ENCODE measurements around the gene TMEM45A.
"Not testable (repeated sequence)": the region's sequence is repeated elsewhere in the genome, so short reads cannot be mapped to it uniquely, and the experiment has no call there.

The TMEM45A gene

GRCh38 chr3:100577382-100578008 lies 85.1 kb downstream of the TMEM45A start:
- no peak for DNase-seq (ENCODE audit: low read depth)

- no peak for DNase-seq (ENCODE audit: low read depth)
Measured at GRCh38 chr3:100578646-100579045, 86.2 kb downstream of the TMEM45A start.

- no peak for DNase-seq (ENCODE audit: low read depth)
Measured at GRCh38 chr3:100580147-100580546, 87.7 kb downstream of the TMEM45A start.

GRCh38 chr3:100581650-100582049 lies 89.2 kb downstream of the TMEM45A start:
- no peak for DNase-seq (ENCODE audit: low read depth)

- not testable (repeated sequence) for DNase-seq (ENCODE audit: low read depth)
Measured at GRCh38 chr3:100582157-100582556, 89.7 kb downstream of the TMEM45A start.

GRCh38 chr3:100584101-100584660 lies 91.8 kb downstream of the TMEM45A start:
- DNase-seq (ENCODE audit: low read depth): no peak

GRCh38 chr3:100586832-100587231 lies 94.4 kb downstream of the TMEM45A start:
- DNase-seq (ENCODE audit: low read depth): no peak

- DNase-seq (ENCODE audit: low read depth): no peak
Measured at GRCh38 chr3:100588251-100588650, 95.8 kb downstream of the TMEM45A start.

- peak; percentile 22 for DNase-seq (ENCODE audit: low read depth)
Measured at GRCh38 chr3:100590114-100590839, 97.9 kb downstream of the TMEM45A start.

- no peak for DNase-seq (ENCODE audit: low read depth)
Measured at GRCh38 chr3:100590840-100591147, 98.4 kb downstream of the TMEM45A start.

GRCh38 chr3:100591411-100591810 lies 99.0 kb downstream of the TMEM45A start:
- no peak for DNase-seq (ENCODE audit: low read depth)

GRCh38 chr3:100600181-100601042 lies 108.0 kb downstream of the TMEM45A start:
- no peak for DNase-seq (ENCODE audit: low read depth)

- DNase-seq (ENCODE audit: low read depth): no peak
Measured at GRCh38 chr3:100602506-100603444, 110.4 kb downstream of the TMEM45A start.

GRCh38 chr3:100603469-100603868 lies 111.0 kb downstream of the TMEM45A start:
- no peak for DNase-seq (ENCODE audit: low read depth)

- no peak for DNase-seq (ENCODE audit: low read depth)
Measured at GRCh38 chr3:100605358-100605757, 112.9 kb downstream of the TMEM45A start.

- no peak for DNase-seq (ENCODE audit: low read depth)
Measured at GRCh38 chr3:100606894-100607512, 114.6 kb downstream of the TMEM45A start.

GRCh38 chr3:100609305-100609704 lies 116.9 kb downstream of the TMEM45A start, which contains the start of gene ADGRG7:
ADGRG7 (plus strand) TSS chr3:100609601; CDS start chr3:100609857, 256 bp downstream.
- no peak for DNase-seq (ENCODE audit: low read depth)

- DNase-seq (ENCODE audit: low read depth): no peak
Measured at GRCh38 chr3:100609963-100610362, 117.5 kb downstream of the TMEM45A start.

- DNase-seq (ENCODE audit: low read depth): no peak
Measured at GRCh38 chr3:100611221-100611620, 118.8 kb downstream of the TMEM45A start.

GRCh38 chr3:100613721-100614390 lies 121.4 kb downstream of the TMEM45A start:
- no peak for DNase-seq (ENCODE audit: low read depth)

Measured in stimulated activated CD8-positive, alpha-beta memory T cell treated with anti-CD3 and anti-CD28 coated beads, Interleukin-4, amount 100 ng/mL, for 24 hours (primary cell).